ENCODE data around the gene CD44.
"Not testable (repeated sequence)": the region's sequence is repeated elsewhere in the genome, so short reads cannot be mapped to it uniquely, and the experiment has no call there.

CD44 gene

GRCh38 chr11:35138943-35139721 lies at the start of gene CD44:
Gene CD44 (plus strand): TSS chr11:35139171. CDS start chr11:35139304, 133 bp downstream.
- DNase-seq = peak; percentile 77

GRCh38 chr11:35089666-35090065 lies 49.3 kb upstream of the CD44 start:
- no peak for DNase-seq

GRCh38 chr11:35090125-35090524 lies 48.8 kb upstream of the CD44 start:
- DNase-seq = no peak

GRCh38 chr11:35090991-35091390 lies 48.0 kb upstream of the CD44 start:
- DNase-seq = not testable (repeated sequence)

DNA sequence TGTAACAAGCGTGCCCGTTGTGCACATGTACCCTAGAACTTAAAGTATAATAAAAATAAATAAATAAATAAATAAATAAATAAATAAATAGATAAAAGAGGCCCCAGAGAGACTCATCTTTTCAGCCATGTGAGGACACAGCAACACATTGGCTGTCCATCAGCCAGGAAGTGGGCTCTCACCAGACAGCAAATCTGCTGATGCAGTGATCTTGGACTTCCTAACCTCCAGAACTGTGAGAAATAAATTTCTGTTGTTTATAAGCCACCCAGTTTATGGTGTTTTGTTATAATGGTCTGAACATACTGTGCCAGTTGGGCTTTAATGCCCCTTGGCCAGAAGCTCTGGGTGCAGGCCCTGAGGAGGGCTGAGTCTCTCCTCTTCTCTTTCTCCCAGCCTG lies 42.2 kb upstream of the CD44 start:
- no peak for DNase-seq

GRCh38 chr11:35097814-35098455 lies 41.0 kb upstream of the CD44 start:
- DNase-seq = no peak

DNA sequence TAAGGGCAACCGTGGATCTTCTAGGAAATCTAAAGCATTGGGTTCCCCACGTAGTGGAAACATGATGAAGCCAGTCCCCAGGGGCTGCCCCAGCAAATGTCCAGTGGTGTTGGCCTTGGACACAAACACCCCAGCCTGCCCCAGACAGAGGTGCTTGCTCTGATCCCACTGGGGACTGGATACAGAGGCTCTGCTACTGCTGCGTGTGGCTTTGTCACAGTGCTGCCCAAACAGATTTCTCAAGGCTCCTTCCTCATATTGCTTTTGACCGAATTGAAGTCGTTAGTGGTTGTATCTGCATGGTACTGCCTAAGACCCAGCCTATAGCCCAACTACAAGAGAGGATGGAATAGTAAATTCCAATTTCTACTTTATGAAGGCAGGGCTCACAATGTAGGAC lies 40.1 kb upstream of the CD44 start:
- DNase-seq = no peak

- DNase-seq = no peak
Measured at GRCh38 chr11:35099278-35100012, 39.5 kb upstream of the CD44 start.

DNA sequence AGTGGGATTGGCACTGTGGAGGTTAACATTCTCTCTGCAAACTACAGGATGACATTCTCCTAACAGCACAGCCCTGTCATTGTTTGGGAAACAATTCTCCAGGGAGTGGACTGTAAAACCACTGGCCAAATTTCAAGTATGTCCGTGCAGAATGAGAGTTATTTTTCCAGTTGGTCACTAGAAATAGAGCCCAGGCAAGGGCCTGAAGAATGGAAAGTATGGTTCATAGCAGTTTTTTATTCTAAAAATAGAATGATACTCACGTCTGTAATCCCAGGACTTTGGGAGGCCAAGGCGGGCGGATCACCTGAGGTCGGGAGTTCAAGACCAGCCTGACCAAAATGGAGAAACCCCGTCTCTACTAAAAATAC lies 39.0 kb upstream of the CD44 start:
- no peak for DNase-seq

- no peak for DNase-seq
Measured at GRCh38 chr11:35101223-35101622, 37.7 kb upstream of the CD44 start.

DNA sequence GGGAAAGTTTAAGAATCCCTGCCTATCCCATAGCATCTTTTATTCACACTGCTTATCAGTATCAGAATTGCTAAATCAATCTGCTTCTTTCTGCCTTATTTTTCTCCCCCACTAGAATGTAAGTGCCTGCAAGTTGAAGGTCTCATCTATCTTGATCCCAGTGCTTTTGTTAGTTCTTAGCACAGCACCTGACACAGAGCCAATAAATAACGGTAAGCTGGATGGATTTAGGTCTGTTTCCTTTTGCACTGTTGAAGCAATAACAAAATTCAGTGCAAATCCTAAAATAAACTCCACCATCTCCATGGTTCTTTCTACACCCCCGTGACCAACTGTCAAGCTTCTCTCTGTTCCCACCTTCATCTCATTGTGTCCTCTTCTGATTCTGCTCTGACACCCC lies 36.7 kb upstream of the CD44 start:
- no peak for DNase-seq

DNA sequence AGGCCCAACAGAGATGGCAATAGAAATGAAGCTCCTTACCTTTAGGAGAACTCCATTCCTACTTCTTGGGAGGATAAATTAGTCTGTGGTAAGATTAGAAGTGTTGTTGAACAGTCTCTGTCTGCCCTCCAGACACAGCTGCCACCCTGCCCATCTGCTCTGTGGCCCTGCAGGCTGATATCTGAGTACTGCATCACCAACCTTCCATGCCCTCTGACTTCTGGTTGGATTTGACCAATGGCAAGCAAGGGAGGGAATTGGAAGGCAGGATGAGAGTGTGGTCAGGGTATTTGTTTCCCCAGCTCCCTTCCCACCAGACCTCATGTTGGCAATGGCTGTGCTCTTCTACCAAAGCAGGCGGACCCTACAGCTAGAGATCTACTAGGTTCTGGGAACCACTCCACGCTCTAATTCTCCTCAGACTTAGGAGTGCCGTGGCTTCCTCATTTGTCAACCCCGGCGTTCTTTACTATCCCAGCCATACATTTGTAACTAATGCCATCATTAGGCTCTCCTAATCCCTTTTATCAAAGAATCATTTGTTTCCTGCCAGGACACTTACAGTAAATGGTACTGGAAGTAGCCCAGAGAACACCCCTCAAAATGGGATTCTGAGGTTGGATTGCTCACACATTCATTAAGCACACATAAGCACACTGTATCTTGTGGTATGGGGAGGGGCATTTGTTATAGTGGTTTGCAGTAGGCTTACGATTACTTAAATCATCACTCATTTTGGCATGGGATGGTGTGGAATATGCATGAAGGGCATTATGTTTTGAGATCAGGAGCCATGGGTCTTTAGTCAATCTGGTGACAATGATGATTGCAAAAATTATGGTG lies 35.4 kb upstream of the CD44 start:
- no peak for DNase-seq

DNA sequence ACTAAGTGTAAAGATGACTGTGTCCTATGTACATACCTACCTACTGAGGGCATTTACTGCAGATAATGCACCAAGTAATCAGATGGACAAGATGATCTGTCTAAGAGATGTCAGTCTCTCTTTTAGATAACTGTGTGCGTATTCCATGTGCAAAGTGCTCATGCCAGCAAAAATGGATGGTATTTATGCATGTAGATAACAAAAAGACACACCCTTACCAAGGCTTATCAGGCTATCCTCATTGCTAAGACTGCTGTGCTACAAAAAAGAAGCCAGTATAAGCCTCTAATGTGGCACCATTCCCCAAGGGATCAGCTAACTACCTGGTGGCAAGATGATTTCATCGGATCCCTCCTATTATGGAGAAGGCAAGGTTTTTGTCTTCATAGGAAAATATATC lies 34.3 kb upstream of the CD44 start:
- DNase-seq = no peak

DNA sequence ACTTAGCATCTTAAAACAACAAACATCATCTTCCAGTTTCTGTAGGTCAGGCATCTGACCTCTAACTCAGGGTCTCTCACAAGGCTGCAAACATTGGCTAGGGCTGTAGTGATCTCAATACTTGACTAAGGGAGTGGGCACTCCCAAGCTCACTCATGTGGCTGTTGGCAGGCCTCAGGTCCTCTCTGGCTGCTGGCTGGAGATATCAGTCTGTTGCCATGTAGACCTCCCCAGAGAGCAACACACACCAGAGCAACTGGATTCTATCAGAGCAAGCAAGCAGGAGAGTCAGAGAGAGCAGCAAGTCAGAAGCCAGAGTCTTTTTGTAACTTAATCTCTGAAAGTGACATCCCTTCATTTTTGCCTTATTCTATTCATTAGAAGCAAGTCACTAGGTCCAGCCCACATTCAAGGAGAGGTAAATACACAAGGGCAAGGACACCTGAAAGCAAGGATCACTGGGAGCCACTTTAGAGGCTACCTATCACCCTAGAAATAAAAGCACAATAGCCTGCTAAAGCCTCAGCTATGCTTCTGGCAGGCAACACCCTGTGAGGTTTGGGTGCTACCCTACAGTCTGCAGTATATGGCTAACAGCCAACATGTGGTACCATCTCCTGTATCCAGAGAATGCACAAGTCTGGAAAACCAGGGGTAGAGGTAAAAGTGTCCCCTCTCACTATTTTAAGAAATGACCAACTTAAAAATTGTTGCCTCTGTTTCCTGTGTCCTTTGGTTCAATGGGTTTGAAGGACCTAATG lies 33.5 kb upstream of the CD44 start:
- DNase-seq = no peak

- no peak for DNase-seq
Measured at GRCh38 chr11:35106595-35106994, 32.4 kb upstream of the CD44 start.

DNA sequence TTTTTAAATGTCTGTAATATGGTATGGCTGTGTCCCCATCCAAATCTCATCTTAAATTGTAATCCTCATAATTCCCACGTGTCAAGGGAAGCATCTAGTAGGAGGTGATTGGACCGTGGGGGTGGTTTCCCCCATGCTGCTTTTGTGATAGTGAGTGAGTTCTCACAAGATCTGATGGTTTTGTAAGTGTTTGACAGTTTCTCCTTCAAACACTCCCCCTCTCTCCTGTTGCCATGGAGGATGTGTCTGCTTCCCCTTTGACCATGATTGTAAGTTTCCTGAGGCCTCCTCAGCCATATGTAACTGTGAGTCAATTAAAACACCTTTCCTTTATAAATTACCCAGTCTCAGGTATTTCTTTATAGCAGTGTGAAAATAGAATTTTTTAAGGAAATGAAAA lies 31.1 kb upstream of the CD44 start:
- no peak for DNase-seq

GRCh38 chr11:35108336-35108735 lies 30.6 kb upstream of the CD44 start:
- DNase-seq = not testable (repeated sequence)

GRCh38 chr11:35109041-35109440 lies 29.9 kb upstream of the CD44 start:
- DNase-seq = no peak

DNA sequence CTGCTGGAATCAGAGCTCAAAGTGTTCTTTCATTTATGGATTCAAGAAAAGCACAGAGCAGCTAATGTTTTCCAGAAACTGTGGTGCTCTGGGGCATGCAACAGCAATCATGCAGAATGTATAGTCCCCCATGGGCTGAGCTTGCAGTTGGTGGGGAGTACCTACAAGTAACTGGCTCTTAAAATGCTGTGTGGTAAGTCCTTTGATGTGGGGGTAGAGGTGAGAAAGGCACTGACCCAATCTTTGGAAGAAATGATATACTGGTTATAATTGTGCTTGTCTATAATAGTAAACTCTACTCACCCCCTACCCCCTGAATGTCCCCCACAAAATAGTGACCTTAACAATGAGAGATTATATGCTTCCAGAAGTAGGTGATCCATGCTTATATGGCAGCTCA lies 29.1 kb upstream of the CD44 start:
- DNase-seq = no peak

DNA sequence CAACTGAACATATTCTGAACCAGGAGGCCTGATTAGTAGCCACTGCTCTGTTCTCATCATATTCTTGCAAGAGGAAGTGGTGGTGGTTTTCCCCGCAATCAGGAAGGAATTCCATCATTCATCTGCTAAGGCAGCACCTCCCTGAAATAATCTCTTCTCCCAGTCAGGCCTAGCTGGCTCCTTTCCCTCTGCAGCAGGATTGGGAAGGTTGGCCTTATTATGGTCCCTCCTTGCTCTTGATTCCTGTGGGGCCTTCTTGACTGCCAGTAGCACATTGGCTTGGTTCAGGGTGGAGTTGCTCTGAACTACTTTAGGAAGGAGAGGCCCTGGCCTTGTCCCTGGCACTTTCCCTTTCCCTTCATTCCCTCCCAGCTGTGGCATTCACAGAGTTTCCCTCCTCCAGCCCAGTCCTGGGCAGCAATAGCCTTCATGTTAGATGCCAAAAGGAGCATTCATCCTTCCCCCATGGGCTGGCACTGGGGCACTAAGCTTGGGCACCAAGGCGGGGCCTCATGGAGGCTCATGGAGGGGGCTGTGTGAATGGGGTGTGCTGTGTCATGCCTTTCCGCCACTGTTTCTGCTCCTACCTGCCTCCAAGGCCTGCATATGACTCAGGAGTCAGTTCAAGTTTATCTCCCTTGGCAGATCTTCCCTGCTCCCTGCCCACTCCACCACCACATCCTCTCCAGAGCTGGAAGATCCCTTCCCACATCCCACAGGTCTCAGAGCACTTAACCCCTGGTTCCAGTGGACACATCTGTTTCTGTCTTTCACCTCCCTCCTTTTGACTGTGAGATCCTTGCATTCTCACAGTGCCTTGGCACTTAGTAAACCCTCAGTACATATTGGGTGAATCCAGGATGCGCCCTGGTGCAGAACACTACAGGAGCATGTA lies 27.6 kb upstream of the CD44 start:
- DNase-seq = no peak
